Skeletal muscle satellite cell (primary cell): ENCODE data around the gene TLE3.
A peak's percentile ranks its signal among the peaks of the same experiment; 100 is the strongest.

ENCODE experiments used
- H3K27me3 ChIP-seq: 2 replicates; pipeline ENCODE4 v1.7.0; 2013; ENCODE audit warnings: low read length; ENCODE audit not compliant: control insufficient read depth, insufficient read depth
- H3K36me3 ChIP-seq: 2 replicates; pipeline ENCODE4 v1.7.0; 2013; ENCODE audit warnings: mild to moderate bottlenecking, control low read depth, low read length; ENCODE audit not compliant: insufficient read depth
- H3K4me1 ChIP-seq: 2 replicates; pipeline ENCODE4 v1.7.0; 2013; ENCODE audit warnings: low read length; ENCODE audit not compliant: control insufficient read depth, insufficient read depth
- H3K4me2 ChIP-seq: 2 replicates; pipeline ENCODE4 v1.7.0; 2013; ENCODE audit warnings: mild to moderate bottlenecking, low read length
- H3K4me3 ChIP-seq: 2 replicates; pipeline ENCODE4 v1.7.0; 2013; ENCODE audit warnings: low read length
- H3K9ac ChIP-seq: 2 replicates; pipeline ENCODE4 v1.7.0; 2013; ENCODE audit warnings: mild to moderate bottlenecking, low read depth, low read length, moderate library complexity
- H3K9me3 ChIP-seq: replicated peaks from 2 replicates; pipeline ENCODE4 v1.7.0; 2013; ENCODE audit warnings: mild to moderate bottlenecking, control low read depth, low read length

The TLE3 gene

DNA sequence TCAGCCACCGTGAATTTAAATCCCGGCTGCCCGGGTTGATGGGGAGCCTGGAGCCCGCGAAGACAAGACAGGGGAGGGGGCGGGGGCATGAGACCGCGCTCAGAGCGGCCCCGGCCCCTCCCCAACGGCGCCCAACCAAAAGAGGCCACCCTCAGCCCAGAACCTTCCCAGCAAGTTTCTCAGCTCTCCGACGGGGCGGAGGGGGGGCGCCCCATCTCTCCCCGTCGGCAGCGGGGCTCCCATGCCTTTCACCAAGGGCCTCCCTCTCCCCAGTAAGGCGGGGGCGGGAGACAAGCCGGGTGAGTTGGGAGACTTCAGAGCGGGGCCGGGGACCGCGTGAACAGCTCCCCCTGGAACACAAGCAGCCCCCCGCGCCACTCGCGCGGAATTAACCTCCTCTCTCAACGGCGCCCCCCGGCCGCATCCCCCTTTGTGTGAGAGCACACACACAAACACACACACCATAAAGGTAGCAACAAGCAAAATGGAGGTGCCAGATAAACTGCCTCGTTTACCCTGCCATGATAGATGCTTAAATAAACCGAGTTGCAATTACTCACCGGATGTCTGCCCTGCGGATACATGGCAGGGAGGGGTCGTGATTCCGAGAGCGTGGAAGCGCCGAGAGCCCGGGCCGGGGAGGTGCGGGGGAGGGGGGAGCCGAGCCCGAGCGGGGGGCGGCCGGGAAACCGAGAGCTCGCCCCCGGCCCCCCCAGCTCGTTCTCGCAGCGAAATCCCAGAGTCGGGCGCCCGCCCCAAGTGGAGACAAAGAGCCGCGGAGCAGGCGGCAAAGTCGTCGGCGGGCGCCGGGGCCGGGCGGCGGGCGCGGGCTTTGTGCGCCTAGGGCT, 1.3 kb downstream of the TLE3 start:
- peak overlapping the region; percentile 88 for H3K9ac ChIP-seq
- no peaks in the 10 kb centered on the region for H3K27me3 ChIP-seq
- H3K36me3 ChIP-seq = peaks cover 20% of the 10 kb centered on the region
- peak overlapping the region; percentile 92 for H3K4me2 ChIP-seq
- H3K9me3 ChIP-seq = no peaks in the 10 kb centered on the region
- H3K4me3 ChIP-seq = peak overlapping the region; percentile 97
- H3K4me1 ChIP-seq = peaks cover 65% of the 10 kb centered on the region

DNA sequence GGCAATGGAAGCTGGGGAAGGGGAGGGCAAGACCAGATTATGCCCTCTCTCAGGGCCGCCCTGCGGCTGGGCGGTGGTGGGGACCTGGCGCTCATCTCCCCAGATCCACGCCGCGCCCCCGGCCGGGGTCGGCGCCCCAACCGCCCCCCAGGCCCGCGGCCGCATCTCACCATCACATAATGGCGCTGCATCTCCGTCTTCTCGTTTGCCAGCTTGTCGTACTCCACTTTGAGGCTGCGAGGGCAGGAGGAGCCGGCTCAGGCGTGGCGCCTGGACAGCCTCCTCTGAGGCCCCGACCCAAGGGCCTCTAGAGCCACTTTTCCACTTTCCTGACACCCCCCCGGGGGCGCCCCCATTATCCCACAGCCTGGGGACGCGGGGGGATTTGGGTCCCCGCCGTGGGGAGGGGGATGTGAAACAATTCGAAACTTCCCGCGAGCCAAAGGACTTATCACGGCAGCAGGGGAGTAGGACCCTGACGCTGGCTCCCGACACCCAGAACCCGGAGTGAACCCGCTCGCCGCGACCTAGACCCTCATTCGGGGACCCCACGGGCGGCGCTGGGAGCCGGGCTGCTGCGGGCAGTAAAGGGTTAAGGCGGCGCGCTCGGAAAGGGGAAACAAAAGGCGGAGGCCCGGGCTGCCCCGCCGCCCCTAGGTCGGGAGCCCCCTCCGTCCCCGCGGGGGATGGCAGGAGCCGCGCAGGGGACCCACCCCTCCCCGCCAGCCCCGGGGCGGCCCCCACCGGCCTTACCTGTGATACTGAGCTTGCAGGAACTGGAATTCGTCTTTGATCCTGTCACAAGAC, 2.1 kb downstream of the TLE3 start:
- no peaks in the 10 kb centered on the region for H3K9me3 ChIP-seq
- H3K27me3 ChIP-seq = no peaks in the 10 kb centered on the region
- H3K4me1 ChIP-seq = peaks cover 61% of the 10 kb centered on the region
- H3K9ac ChIP-seq = peak overlapping the region; percentile 88
- H3K36me3 ChIP-seq = peaks cover 27% of the 10 kb centered on the region
- H3K4me2 ChIP-seq = peak overlapping the region; percentile 92
- peak overlapping the region; percentile 97 for H3K4me3 ChIP-seq

DNA sequence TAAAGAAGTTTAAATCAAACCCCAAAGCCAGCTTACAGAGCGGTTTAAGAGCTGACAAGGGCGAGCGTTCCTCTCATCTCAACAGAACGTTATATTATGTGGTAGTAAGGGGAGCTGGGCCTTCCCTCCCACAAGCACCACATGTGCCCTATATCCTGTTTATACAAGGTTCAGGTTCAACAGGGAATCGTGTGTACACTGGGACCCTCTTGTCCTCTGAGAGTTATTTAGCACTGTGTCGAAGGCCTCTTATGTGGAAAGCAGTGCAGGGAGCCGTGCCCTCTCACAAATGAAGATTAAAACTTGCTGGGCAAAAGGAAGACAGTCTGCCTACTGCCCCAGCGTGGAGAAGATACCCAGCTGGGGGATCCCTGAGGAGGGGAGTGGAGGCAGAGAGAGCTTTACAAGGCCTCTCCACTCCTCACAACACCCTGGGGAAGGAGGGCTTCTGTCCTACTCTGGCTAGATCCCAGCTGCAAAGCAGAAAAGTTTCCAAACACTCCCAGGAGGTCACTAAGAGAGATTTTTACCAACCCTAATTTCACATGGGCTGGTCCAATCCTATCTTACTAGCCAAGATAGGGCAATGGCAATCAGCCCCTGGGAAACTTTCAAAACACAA, 2.9 kb downstream of the TLE3 start:
- H3K27me3 ChIP-seq = no peaks in the 10 kb centered on the region
- H3K36me3 ChIP-seq = peaks cover 33% of the 10 kb centered on the region
- no peaks in the 10 kb centered on the region for H3K9me3 ChIP-seq
- H3K9ac ChIP-seq = peak overlapping the region; percentile 88
- peak overlapping the region; percentile 92 for H3K4me2 ChIP-seq
- H3K4me3 ChIP-seq = peak overlapping the region; percentile 97
- H3K4me1 ChIP-seq = peaks cover 58% of the 10 kb centered on the region

DNA sequence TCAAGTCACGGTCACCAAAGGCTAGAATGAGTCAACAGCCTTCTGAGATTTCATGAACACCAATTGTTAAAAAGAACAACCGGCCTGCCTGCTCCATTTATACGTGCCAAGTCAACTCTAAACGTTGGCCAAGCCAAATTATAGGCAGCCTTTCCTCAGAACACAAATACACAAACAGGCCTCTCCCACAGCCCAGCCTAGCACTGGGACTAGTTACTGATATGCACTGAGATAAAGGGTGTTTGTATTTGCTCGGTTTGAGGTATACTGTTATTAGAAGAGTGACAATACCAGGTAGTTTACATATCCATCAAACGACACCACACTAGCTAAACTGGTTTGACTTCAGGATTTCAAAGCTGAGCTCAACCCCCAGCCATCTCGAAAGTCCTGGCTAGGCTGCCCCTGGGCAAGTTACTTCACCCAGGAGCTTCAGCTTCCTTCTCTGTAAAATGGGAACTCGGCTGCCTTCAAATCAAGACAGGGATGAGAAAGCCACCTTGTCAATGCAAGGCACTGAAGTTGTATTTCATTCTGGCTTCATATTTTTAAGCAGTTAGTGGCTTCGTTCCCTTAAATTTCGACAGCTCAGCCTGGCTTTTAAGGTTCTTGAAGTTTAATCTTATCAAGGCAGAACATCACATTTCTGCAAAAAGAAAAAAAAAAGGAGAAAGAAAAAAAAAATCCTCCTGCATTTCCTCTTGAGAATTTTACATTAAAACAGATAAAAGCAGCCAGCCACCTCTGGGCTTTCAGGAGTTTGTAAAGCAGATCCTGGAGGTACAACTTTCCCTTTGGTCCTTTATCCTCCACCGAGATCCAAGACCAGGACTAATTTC, 4.0 kb downstream of the TLE3 start:
- Histone ChIP-seq H3K9me3 (no peaks in the 10 kb centered on the region), H3K4me1 (peaks cover 65% of the 10 kb centered on the region), H3K4me2 (peak overlapping the region; percentile 92), H3K9ac (no peak overlapping the region), H3K36me3 (peaks cover 41% of the 10 kb centered on the region), H3K27me3 (no peaks in the 10 kb centered on the region), H3K4me3 (no peak overlapping the region)

DNA sequence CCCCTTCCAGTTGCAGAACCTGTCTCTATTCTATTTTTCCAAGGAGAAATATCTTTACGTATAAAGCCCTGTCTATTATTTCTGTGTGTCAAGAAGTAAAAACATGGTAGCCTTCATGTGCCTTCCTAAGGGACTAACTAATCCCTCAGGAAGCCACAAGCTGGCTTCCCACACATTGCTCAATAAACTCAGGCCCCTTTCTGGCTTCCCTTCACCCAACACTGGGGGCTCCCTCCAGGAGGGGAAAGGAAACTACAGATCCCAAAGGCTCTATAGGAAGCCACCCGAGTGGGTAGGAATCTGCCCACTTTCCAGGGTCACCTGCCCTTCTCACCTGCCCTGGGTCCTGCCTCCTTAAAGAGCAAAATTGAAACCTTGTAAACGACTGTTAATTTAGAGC, 4.6 kb downstream of the TLE3 start:
- no peaks in the 10 kb centered on the region for H3K9me3 ChIP-seq
- H3K4me2 ChIP-seq = peak overlapping the region; percentile 92
- H3K36me3 ChIP-seq = peaks cover 41% of the 10 kb centered on the region
- H3K4me1 ChIP-seq = peaks cover 59% of the 10 kb centered on the region
- peak overlapping the region; percentile 37 for H3K4me3 ChIP-seq
- H3K27me3 ChIP-seq = no peaks in the 10 kb centered on the region
- H3K9ac ChIP-seq = no peak overlapping the region

DNA sequence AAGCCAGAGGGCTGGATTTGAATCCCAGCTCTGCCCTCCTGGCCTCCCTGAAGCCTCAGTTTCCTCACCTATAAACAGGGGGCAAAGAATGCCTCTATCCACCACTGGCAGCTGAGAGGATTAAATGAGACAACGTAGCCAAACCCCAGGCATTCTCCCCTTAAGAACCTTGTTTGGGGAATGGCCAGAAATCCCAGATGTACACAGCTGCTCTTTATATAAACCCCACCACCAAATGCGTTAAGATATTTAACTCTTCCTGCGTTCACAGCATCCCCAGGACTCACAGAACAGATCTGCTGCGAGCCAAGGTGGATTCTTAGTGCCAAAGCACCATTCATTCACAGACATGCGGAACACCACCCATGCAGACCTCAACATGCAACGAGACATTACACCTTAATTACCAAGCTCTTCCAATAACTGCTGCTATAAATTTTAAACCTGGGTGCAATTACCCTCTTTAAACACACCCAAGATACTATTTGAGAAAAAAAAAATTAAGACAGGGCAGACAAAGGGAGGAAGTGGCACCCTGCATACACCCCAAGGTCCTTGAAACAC, 5.2 kb downstream of the TLE3 start:
- H3K4me1 ChIP-seq = peaks cover 58% of the 10 kb centered on the region
- H3K27me3 ChIP-seq = no peaks in the 10 kb centered on the region
- peaks cover 42% of the 10 kb centered on the region for H3K36me3 ChIP-seq

DNA sequence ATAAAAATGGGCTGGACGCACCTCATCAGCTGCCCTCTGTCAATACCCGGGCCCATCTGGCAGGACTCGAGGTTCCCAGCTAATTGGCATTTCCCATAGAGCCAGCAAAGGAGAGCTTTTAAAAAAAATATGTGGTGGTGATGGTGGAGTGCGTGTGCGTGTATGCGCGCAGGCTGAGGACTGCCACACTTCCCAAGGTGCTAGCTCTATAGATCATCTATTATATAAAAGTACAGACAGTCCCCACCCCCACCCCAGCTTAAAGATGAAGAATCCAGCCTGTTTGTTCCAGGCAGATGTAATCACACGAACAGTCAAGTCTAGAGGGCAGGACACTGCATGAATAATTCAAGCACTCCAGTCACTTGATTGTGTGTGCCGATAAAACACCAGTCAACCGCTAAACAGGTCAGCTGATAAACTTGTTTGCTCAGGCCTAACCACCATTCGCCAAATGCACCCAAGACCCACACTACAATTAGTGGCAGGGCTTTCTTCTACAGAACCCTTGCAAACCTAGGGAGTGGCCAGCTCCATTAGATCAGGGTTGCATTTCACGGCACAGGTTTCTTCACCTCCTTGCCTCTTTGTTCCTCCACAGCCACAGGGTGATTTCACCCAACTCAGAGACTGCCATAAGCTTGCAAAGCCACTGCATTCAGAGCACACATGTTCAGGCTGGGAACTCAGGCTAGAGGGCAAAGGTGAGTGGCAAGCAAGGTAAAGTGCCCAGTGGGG, 5.8 kb downstream of the TLE3 start:
- H3K9ac ChIP-seq = no peak overlapping the region
- H3K27me3 ChIP-seq = no peaks in the 10 kb centered on the region
- peaks cover 49% of the 10 kb centered on the region for H3K36me3 ChIP-seq
- H3K4me3 ChIP-seq = no peak overlapping the region
- H3K9me3 ChIP-seq = no peaks in the 10 kb centered on the region
- peak overlapping the region; percentile 92 for H3K4me2 ChIP-seq
- peaks cover 58% of the 10 kb centered on the region for H3K4me1 ChIP-seq

More for the DNA sequence above, 5.2 kb downstream of the TLE3 start:
- H3K9ac ChIP-seq = no peak overlapping the region
- no peaks in the 10 kb centered on the region for H3K9me3 ChIP-seq
- peak overlapping the region; percentile 92 for H3K4me2 ChIP-seq
- no peak overlapping the region for H3K4me3 ChIP-seq

DNA sequence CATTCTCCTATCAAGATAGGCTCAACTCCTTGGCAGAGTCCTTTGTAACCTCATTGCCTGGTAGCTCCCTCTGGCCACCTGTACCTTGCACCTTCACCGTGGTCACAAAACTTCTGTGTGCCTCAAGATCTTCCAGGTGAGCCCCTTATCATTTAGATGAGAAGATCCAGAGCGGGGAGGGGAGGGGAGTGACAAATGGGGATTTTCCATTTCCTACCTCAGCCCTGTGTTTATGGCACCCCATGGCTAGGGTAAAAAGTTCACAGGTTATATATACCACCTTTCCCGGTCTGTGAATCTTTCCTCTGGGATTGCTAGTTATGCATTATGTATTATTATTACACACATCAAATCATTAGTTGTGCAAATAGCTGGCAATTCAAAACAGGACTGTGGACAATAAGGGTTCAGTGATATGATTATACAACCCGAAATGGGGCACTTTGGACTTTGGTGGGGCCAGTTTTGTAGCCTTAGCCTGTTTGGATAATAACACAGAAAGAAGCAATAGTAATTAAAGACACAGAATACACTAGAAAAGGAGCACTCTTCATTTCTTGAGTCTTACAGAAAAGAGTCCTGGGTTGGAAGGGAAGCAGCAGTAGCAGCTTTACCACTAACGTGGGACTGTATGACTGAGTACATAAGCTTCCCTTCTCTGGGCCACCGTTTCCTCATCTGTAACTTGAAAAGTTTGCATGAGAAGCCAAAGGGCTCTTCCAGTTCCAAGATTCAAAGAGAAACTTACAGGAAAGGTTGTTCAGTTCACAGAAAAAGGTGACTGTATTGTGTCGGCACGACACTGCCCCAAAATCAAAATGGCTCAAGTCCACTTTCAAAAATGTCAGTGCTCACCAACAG, 7.1 kb downstream of the TLE3 start:
- Histone ChIP-seq H3K9ac (no peak overlapping the region), H3K4me1 (peaks cover 58% of the 10 kb centered on the region), H3K9me3 (no peaks in the 10 kb centered on the region), H3K36me3 (peaks cover 60% of the 10 kb centered on the region), H3K4me2 (no peak overlapping the region), H3K4me3 (no peak overlapping the region), H3K27me3 (no peaks in the 10 kb centered on the region)

DNA sequence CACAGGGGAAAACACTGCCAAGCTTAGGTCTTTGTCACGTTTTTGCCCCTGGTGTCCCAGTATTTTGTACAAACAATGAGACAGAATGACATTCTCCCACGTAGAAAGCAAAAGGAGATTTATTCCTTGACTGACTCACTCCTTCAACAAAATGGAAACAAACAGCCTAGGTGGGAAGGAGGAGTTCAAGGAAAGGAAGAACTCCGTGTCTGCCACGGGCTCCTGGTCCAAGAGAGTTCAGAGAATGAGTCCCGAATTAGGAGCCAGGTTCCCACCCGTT, 8.1 kb downstream of the TLE3 start:
- Histone ChIP-seq H3K36me3 (peaks cover 70% of the 10 kb centered on the region), H3K4me3 (no peak overlapping the region), H3K4me1 (peaks cover 50% of the 10 kb centered on the region), H3K9ac (no peak overlapping the region), H3K4me2 (peak overlapping the region; percentile 38), H3K9me3 (no peaks in the 10 kb centered on the region), H3K27me3 (no peaks in the 10 kb centered on the region)
